Midbrain (tissue), 1 donor: ENCODE measurements around the gene ATP13A1.
"Not testable (repeated sequence)": the region's sequence is repeated elsewhere in the genome, so short reads cannot be mapped to it uniquely, and the experiment has no call there.

Source experiments
- DNase-seq: peaks from one replicate; lab custom pipeline; 2025; lab: John Stamatoyannopoulos, UW

Gene ATP13A1

DNA sequence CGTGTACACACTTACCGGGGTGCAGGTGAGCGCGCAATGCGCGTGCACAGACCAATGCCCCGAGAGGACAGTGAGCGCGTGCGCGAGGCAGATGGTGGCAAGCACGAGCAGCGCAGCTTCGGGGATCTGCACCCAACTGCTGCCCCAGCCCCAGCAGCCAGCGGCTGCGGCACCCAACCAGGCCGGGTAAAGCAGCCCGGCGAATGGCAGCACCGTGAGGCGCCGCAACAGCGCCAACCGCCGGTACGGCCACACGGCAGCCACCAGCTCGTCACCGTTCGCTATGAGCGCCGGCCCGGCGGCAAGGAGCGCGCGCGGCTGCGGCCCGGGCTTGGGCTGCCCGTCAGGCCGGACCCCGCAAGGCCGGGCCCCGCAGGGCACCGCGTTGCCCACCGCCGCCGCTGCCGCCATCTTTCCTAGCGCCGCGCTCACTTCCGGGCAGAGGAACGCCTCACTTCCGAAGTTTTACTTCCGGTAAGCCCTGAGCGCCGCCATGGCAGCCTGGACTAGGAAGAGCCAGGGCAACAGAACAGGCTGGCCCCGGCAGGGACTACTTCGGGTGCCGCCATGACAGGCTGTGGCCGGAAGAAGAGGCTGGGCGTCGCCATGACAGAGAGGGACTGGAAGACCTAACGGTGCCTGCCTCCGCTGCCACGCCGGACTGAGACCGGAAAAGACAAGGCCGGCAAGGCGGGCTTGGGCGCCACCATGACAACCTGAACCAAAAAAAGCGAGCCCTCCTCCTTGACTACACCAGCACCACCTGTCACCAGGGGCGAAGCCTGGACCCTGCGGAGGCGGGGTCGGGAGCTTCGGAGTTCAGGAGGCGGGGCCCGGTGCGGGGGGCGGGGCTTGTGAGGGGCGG lies at the start of gene ATP13A1:
Gene ATP13A1, minus strand, starts transcription at position 421 of the 865 bp plus-strand sequence. Its CDS starts 10 bp downstream, at position 411.
- peak; percentile 98 for DNase-seq

DNA sequence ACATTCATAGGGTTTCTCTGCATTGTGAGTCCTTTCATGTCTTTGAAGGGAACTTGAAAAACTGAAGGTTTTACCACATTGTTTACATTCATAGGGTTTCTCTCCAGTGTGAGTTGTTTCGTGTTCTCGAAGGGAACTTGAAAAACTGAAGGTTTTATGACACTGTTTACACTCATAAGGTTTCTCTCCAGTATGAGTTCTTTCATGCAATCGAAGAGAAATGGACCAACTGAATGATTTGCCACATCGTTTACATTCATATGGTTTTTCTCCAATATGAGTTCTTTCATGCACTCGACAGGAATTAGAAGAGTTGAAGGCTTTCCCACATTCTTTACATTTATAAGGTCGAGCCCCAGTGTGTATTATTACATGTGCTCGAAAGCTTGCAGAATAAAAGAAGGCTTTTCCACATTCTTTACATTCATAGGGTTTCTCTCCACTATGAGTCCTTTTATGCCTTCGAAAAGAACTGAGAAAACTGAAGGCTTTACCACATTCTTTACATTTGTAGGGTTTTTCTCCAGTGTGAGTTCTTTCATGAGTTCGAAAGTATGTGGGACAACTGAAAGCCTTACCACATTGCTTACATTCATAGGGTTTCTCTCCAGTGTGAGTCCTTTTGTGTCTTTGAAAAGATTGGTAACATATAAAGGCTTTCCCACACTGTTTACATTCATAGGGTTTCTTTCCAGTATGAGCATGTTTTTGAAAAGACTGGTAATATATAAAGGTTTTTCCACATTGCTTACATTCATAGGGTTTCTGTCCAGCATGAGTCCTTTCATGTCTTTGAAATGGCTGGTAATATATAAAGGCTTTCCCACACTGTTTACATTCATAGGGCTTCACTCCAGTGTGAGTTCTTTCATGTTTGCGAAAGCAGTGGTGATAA lies 48.7 kb upstream of the ATP13A1 start:
- DNase-seq, result no peak

DNA sequence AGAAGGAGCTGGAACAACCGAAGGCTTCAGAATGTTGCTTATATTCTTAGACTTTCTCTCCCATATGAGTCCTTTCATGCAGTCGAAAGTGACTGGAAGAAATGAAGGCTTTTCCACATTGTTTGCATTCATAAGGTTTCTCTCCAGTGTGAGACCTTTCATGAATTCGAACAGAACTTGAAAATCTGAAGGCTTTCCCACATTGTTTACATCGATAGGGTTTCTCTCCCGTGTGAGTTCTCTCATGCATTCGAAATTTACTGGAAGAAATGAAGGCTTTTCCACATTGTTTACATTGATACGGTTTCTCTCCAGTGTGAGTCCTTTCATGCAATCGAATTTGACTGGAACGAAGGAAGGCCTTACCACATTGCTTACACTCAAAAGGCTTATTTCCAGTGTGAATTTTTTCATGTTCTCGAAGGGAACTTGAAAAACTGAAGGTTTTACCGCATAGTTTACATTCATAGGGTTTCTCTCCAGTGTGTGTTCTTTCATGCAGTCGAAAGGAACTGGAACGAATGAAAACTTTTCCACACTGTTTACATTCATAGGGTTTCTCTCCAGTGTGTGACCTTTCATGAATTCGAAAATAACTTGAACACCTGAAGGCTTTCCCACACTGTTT lies 47.9 kb upstream of the ATP13A1 start:
- no peak for DNase-seq

DNA sequence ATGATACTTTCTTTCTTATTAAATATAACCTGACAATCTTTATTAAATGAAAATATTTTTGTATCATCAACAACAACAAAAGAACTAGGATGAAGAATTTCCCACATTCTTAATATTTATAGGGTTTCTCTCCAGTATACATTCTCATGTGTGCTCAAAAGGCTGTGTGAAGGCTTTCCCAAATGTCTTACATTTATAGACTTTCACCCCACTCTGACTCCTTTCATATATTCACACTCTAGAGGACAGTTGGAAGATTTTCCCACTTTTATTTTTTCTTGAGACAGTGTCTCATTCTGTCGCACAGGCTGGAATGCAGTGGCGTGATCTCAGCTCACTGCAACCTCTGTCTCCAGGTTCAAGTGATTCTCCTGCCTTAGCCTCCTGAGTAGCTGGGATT lies 47.0 kb upstream of the ATP13A1 start:
- DNase-seq, result no peak

DNA sequence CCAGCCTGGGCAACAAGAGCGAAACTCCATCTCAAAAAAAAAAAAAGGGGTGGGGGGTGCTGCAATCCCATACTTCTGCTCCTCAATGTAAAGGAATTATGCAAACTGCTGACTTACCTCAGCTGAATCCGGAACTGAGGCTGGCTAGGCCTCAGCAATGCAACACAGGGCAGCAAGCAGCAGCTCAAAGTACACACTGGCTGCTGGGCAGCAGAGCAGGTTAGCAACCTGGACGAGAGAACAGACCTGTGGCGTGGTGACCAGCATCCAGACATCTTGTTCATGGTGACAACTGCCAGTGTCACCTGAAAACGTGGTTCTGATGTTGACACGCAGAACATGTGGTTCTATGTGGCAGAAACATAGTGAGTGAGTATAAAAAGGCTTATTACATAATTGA lies 41.4 kb upstream of the ATP13A1 start:
- no peak for DNase-seq

DNA sequence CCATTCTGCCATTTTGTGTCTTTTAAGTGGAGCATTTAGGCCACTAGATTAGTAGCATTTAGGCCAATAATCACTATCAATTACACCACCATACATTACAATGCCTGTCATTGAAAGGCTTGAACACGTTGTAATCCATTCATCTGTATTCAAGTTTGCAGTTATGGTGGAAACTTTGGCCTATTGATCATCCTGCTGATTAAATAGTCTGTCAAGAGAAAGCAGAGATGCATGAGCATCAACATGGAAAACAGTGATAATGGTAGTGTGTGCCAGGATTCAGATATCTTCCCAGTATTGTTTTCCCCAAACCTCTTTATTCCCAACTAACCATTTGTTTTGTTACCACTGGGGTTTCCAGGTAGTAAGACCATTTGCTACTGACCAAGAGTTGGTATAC lies 37.0 kb upstream of the ATP13A1 start:
- DNase-seq, result not testable (repeated sequence)

DNA sequence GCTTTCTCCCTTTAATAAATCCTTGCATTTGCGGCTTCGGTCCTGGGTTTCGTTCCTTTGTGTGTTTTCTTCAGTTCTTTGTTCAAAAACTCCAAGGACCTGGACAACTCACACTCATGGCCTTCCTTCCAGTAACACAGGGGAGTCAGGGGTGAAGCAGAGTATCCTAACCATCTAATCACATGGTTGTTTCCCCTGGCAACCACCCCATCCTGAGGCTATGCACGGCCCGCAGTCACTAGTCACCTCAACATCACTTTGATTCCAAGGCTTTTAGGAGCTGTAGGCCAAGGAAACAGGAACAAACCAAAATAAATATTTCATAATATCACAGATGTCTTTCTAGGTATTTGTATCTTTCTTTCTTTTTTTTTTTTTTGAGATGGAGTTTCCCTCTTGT lies 34.1 kb upstream of the ATP13A1 start:
- DNase-seq, result no peak

DNA sequence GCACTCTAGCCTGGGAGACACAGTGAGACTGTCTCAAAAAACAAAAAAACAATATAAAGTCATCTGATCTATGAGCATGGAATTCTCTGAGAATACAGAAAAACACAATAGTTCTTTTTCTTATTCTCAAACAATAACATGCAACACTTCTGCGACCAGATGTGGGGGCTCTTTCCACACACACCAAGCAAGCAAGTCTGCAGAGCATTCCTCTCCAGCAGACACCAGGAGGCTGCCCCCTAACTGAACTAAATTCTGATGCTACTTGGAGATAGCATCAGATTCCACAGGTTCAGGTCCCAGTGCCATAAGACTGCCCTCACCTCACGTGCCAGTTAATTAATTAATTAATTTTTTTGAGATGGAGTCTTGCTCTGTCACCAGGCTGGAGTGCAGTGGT lies 32.9 kb upstream of the ATP13A1 start:
- no peak for DNase-seq

DNA sequence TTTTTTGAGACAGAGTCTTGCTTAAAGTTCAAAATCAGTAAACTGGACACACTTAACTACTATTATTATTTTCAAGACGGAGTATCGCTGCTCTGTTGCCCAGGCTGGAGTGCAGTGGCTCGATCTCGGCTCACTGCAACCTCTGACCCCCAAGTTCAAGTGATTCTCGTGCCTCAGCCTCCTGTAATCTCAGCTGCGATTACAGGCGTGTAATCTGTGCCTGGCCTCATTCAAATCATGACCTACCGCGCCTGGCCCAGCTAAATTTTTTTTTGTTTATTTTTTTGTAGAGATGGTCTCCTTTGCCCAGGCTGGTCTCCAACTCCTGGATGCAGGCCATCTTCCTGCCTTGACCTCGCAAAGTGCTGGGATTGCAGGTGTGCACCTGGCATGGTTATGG lies 28.2 kb upstream of the ATP13A1 start:
- no peak for DNase-seq

DNA sequence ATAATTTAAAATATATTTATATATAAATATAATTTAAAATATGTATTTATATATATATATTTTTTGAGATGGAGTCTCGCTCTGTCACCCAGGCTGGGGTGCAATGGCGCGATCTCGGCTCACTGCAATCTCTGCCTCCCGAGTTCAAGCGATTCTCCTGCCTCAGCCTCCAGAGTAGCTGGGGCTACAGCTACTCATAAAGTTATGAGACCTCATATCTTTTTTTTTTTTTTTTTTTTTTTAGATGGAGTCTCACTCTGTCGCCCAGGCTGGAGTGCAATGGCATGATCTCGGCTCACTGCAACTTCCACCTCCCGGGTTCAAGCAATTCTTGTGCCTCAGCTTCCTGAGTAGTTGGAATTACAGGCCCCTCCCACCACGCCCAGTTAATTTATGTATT lies 25.5 kb upstream of the ATP13A1 start:
- DNase-seq, result not testable (repeated sequence)

DNA sequence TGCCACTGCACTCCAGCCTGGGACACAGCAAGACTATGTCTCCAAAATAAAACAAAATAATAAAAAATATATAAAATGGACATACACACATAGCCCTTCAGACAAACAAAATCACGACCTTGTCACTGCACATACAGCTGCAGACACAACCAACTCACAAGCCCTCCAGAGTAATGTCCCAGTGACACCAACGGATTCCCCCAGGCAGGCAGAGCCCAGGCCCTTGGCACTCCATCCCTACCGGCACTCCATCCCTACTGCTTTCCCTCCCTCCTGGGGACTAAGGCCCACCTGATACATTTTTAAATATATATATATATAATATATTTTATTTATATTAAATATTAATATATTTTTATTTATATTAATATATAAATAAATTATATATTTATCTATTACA lies 23.6 kb upstream of the ATP13A1 start:
- DNase-seq, result no peak

DNA sequence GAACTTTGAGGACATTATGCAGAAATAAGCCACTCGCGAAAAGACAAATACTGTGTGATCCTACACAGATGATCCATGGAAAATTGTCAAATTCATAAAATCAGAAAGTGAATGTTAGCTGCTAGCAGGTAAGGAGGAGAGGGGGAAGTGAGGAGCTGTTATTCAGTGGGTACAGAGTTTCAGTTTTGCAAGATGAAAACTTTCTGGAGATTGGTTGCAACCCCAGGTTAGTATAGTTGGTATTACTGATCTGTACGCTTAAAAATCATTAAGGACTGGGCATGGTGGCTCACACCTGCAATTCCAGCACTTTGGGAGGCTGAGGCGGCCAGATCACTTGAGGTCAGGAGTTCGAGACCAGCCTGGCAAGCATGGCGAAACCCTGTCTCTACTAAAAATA lies 23.1 kb upstream of the ATP13A1 start:
- no peak for DNase-seq

DNA sequence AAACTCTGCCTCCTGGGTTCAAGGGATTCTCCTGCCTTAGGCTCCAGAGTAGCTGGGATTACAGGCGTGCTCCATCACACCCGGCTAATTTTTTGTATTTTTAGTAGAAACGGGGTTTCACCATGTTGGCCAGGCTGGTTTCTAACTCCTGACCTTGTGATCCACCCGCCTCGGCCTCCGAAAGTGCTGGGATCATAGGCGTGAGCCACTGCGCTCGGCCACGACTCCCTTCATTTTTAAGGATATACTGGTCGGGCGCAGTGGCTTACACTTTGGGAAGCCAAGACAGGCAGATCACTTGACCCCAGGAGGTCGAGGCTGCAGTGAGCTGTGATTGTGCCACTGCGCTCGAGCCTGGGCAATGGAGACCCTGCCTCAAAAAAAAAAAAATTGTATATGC lies 22.6 kb upstream of the ATP13A1 start:
- not testable (repeated sequence) for DNase-seq

DNA sequence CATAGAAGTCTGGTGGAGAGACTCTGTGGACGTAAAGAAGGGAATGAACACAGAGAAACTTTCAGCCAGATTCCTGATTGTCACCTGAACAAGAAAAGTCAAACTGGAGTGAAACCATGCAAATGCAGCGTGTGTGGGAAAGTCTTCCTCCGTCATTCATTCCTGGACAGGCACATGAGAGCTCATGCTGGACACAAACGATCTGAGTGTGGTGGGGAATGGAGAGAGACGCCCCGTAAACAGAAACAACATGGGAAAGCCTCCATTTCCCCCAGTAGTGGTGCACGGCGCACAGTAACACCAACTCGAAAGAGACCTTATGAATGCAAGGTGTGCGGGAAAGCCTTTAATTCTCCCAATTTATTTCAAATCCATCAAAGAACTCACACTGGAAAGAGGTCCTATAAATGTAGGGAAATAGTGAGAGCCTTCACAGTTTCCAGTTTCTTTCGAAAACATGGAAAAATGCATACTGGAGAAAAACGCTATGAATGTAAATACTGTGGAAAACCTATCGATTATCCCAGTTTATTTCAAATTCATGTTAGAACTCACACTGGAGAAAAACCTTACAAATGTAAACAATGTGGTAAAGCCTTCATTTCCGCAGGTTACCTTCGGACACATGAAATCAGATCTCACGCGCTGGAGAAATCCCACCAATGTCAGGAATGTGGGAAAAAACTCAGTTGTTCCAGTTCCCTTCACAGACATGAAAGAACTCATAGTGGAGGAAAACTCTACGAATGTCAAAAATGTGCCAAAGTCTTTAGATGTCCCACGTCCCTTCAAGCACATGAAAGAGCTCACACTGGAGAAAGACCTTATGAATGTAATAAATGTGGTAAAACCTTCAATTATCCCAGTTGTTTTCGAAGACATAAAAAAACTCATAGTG lies 15.9 kb upstream of the ATP13A1 start:
- DNase-seq, result no peak

DNA sequence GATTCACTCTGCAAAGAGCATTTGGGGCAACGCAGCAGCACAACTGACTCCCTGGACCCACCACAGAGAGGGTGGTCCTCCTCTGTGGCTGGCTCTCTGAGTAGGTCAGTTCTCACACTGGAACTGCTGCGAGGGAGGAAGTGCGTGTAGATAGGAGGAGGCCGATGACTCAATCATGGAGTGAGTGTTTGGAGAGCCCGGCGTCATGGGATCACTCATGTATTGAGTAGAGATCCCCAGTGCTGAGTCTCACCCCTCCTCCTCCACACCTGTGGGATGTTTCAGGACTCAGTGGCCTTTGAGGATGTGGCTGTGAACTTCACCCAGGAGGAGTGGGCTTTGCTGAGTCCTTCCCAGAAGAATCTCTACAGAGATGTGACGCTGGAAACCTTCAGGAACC lies 14.1 kb upstream of the ATP13A1 start:
- DNase-seq, result no peak

DNA sequence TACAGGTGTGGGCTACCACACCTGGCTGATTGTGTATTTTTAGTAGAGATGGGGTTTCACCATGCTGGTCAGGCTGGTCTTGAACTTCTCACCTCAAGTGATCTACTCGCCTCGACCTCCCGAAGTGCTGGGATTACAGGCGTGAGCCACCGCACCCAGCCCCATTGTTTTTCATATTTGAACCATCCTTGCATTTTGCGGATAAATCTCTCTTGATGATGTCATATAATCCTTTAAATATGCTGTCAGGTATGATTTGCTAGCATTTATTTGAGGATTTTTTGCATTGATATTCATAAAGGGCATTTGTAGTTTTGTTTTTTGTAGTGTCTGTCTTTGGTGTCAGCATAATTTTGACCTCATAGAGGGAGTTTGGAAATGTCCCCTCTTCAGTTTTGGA lies 10.8 kb upstream of the ATP13A1 start:
- no peak for DNase-seq

DNA sequence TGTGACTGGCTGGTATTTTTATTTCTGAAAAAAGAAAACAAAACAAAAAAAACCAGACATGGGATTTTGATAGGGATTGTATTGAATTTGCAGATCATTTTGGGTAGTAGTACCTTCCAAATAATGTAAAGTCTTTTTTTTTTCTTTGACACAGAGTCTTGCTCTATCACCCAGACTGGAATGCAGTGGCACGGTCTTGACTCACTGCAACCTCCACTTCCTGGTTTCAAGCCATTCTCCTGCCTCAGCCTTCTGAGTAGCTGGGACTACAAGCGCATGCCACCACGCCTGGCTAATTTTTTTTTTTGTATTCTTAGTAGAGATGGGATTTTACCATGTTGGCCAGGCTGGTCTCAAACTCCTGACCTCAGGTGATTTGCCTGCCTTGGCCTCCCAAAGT lies 9.3 kb upstream of the ATP13A1 start:
- DNase-seq, result no peak

DNA sequence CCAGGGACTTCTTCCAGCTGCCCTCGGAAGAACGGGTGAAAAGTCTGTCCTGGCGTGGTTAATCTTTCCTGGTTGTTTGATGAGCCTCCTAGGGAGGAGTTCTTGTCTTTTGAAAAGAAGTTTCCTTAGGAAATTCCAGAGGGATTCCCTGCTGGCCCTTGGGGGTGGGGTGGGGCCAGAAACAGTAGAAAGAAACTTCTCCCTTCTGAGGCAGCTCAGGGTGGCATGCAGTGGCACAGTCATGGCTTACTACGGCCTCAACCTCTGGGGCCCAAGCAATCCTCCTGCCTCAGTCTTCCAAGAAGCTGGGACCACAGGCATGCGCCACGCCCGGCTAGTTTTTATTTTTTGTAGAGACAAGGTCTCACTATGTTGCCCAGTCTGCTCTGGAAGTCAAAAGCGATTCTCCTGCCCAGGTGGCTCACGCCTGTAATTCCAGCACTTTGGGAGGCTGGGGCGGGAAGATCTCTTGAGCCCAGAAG lies 6.6 kb upstream of the ATP13A1 start:
- DNase-seq, result no peak

DNA sequence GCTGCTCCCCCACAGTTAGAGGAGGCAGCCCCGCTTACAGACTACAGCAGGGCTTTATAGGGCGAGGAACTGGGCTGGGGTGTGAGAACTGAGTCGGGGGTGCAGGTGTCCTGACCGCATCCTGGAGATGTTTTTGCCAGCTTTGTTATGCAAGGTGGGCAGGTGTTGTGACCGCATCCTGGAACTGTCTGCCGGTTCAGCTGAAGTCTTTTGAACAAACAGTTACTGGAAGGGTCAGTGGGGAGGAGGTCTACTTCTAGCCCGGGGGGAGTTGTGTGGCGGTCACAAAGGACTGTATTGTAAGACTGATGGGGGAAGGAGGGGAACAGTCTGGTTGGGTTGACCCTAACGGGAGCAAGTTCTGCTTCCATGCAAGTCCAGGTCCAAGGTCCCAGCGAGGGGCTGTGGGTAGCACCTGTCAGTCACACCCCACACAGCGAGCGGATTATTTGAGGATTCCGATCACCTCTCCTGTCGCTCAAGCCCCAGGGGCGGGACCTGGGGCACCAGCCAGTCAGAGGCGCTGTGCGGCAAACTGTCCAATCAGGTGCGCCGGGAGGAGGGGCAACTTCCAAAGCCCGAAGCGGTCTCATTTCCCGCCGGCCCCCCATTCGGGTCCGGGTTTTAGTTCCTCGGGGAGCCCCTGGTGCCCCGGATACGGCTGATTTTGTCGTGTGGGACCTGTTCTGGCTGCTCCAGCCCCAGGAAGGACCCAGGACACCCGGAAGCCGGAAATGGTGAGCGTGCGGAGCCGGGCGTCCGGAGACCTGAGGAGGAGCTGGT lies 4.9 kb upstream of the ATP13A1 start, which contains the start of gene ZNF101:
Gene ZNF101, plus strand, starts transcription at position 610 of the 783 bp plus-strand sequence. Its CDS starts 125 bp downstream, at position 735.
- DNase-seq, result peak; percentile 94

DNA sequence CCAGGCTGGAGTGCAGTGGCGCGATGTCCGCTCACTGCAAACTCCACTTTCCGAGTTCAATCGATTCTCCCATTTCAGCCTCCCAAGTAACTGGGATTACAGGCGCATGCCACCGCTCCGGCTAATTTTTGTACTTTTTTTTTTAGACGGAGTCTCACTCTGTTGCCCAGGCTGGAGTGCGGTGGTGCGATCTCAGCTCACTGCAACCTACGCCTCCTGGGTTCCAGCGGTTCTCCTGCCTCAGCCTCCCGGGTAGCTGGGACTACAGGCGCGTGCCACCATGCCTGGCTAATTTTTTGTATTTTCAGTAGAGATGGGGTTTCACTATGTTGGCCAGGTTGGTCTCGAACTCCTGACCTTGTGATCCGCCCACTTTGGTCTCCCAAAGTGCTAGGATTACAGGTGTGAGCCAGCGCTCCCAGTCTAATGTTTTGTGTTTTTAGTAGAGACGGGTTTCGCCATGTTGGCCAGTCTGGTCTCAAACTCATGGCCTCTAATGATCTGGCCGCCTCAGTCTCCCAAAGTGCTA lies 2.0 kb upstream of the ATP13A1 start:
- DNase-seq, result not testable (repeated sequence)
